SK-N-SH (cell line): ENCODE data around the gene SLC10A7. TPM values are rescaled to one million over a fixed set of nuclear protein-coding genes. Genes with fewer than 3 reads are reported as not detected.

ENCODE experiments used
- CTCF ChIA-PET: fragments of 300-600, 350-600 bp; formaldehyde crosslinking; extraction: SDS; loops from one replicate; lab custom pipeline; 2021; lab: Yijun Ruan, JAX
- POLR2A ChIA-PET: fragments of 350-600 bp; sonication (Branson Sonifier 250); formaldehyde crosslinking; extraction: SDS; loops from one replicate; lab custom pipeline; 2020; ENCODE audit warnings: antibody characterized with exemption, inconsistent platforms; lab: Yijun Ruan, JAX
- DNase-seq: peaks from one replicate; pipeline ENCODE4 v3.0.0; 2012
- H2AFZ ChIP-seq: fragments of 200-600 bp; sonication (generic); 2 replicates; pipeline ENCODE4 v1.8.1; 2016; ENCODE audit warnings: antibody characterized with exemption, mild to moderate bottlenecking, low read depth
- H3F3A ChIP-seq: fragments of 200-600 bp; sonication (generic); replicated peaks from 2 replicates; pipeline ENCODE3; 2016; ENCODE audit warnings: antibody characterized with exemption, mild to moderate bottlenecking; ENCODE audit not compliant: insufficient read depth
- H3K27ac ChIP-seq, 2 experiments: fragments of 200-500 bp in 1 of 2; fragments of 200-600 bp in 1 of 2; sonication (Bioruptor generic) in 1 of 2; sonication (generic), shearing (Covaris generic) in 1 of 2; 2 replicates each; pipeline versions ENCODE4 v1.5.1 to v1.6.1; 2014 to 2016; ENCODE audit warnings: low read depth in 2 of 2, inconsistent platforms in 1 of 2, low read length in 1 of 2, mild to moderate bottlenecking in 1 of 2, mixed read lengths in 1 of 2
- H3K27me3 ChIP-seq: fragments of 200-600 bp; sonication (generic), shearing (Covaris generic); 2 replicates; pipeline ENCODE4 v1.6.1; 2016; ENCODE audit warnings: mixed run types; ENCODE audit not compliant: insufficient read depth
- H3K36me3 ChIP-seq, 2 experiments: fragments of 200-500 bp in 1 of 2; fragments of 200-600 bp in 1 of 2; sonication (Bioruptor generic) in 1 of 2; sonication (generic) in 1 of 2; replicated peaks in 1 of 2; 2 replicates each; pipeline versions ENCODE3 to v1.5.1; 2014 to 2016; ENCODE audit warnings: low read length in 1 of 2, mild to moderate bottlenecking in 1 of 2; ENCODE audit not compliant: insufficient read depth in 2 of 2, control insufficient read depth in 1 of 2
- H3K4me1 ChIP-seq, 2 experiments: fragments of 200-500 bp in 1 of 2; fragments of 200-600 bp in 1 of 2; sonication (Bioruptor generic) in 1 of 2; sonication (generic), shearing (Covaris generic) in 1 of 2; 2 replicates each; pipeline versions ENCODE4 v1.5.1 to v1.6.1; 2014 to 2016; ENCODE audit warnings: low read depth in 1 of 2, low read length in 1 of 2, mixed run types in 1 of 2; ENCODE audit not compliant: insufficient read depth in 2 of 2, control insufficient read depth in 1 of 2
- H3K4me2 ChIP-seq: fragments of 200-600 bp; sonication (generic), shearing (Covaris generic); 2 replicates; pipeline ENCODE4 v1.6.1; 2017; ENCODE audit warnings: mixed run types
- H3K4me3 ChIP-seq, 2 experiments: fragments of 200-500 bp in 1 of 2; fragments of 200-600 bp in 1 of 2; sonication (Bioruptor generic) in 1 of 2; sonication (generic), shearing (Covaris generic) in 1 of 2; 2 replicates each; pipeline versions ENCODE4 v1.5.1 to v1.8.1; 2014 to 2016; ENCODE audit warnings: low read depth in 2 of 2, inconsistent platforms in 1 of 2, low read length in 1 of 2, mild to moderate bottlenecking in 1 of 2, mixed read lengths in 1 of 2, moderate library complexity in 1 of 2
- H3K79me2 ChIP-seq: fragments of 200-600 bp; sonication (generic); 2 replicates; pipeline ENCODE4 v1.8.1; 2017; ENCODE audit warnings: mild to moderate bottlenecking; ENCODE audit not compliant: insufficient read depth
- H3K9ac ChIP-seq: fragments of 200-600 bp; sonication (generic); 2 replicates; pipeline ENCODE4 v1.6.1; 2017; ENCODE audit warnings: mixed run types
- H3K9me2 ChIP-seq: fragments of 200-600 bp; sonication (generic); 2 replicates; pipeline ENCODE4 v1.6.1; 2017; ENCODE audit warnings: mixed run types
- H3K9me3 ChIP-seq: fragments of 200-600 bp; sonication (generic); 2 replicates; pipeline ENCODE4 v1.6.1; 2017; ENCODE audit warnings: mixed run types, mild to moderate bottlenecking, moderate library complexity
- H4K20me1 ChIP-seq: fragments of 200-600 bp; sonication (generic); 2 replicates; pipeline ENCODE4 v1.6.1; 2017; ENCODE audit warnings: mild to moderate bottlenecking, mixed run types; ENCODE audit not compliant: insufficient read depth
- CTCF ChIP-seq: fragments of 200-600 bp; sonication (generic); IDR thresholded peaks from 2 replicates; pipeline ENCODE4 v1.6.1; 2017; ENCODE audit warnings: antibody characterized with exemption, mild to moderate bottlenecking, moderate library complexity
- EP300 ChIP-seq, 2 experiments: IDR thresholded peaks; 2 replicates each; pipeline versions ENCODE4 v1.4.0 to v1.6.1; 2012; ENCODE audit warnings: borderline replicate concordance in 1 of 2, low read depth in 1 of 2, low read length in 1 of 2
- GATA2 ChIP-seq: sonication (generic); formaldehyde crosslinking; IDR thresholded peaks from 2 replicates; pipeline ENCODE4 v1.5.0; 2020; ENCODE audit warnings: mild to moderate bottlenecking, missing genetic modification reagents
- IRF3 ChIP-seq: fragments of 150-350 bp; IDR thresholded peaks from 2 replicates; pipeline ENCODE4 v1.6.1; 2016; ENCODE audit warnings: mild to moderate bottlenecking, low read depth, low read length
- JUND ChIP-seq: IDR thresholded peaks from 2 replicates; pipeline ENCODE4 v1.4.0; 2012
- MXI1 ChIP-seq: IDR thresholded peaks from 2 replicates; pipeline ENCODE4 v1.6.1; 2012; ENCODE audit warnings: mild to moderate bottlenecking, low read depth, low read length, improper control_type of control experiment
- NFIC ChIP-seq: IDR thresholded peaks from 2 replicates; pipeline ENCODE4 v1.4.0; 2012; ENCODE audit warnings: borderline replicate concordance
- REST ChIP-seq: IDR thresholded peaks from 2 replicates; pipeline ENCODE4 v1.6.1; 2012; ENCODE audit warnings: mild to moderate bottlenecking, low read depth, low read length, moderate library complexity
- RXRA ChIP-seq: IDR thresholded peaks from 2 replicates; pipeline ENCODE4 v1.4.0; 2012; ENCODE audit warnings: low read depth, mild to moderate bottlenecking, borderline replicate concordance
- SIN3A ChIP-seq: IDR thresholded peaks from 2 replicates; pipeline ENCODE4 v1.6.1; 2012; ENCODE audit warnings: low read depth, mild to moderate bottlenecking, low read length, moderate library complexity, borderline replicate concordance
- TAF1 ChIP-seq: IDR thresholded peaks from 2 replicates; pipeline ENCODE4 v1.6.1; 2012; ENCODE audit warnings: low read depth, mild to moderate bottlenecking, low read length, moderate library complexity, borderline replicate concordance
- TCF12 ChIP-seq: IDR thresholded peaks from 2 replicates; pipeline ENCODE4 v1.4.0; 2012
- USF1 ChIP-seq: IDR thresholded peaks from 2 replicates; pipeline ENCODE4 v1.4.0; 2012; ENCODE audit warnings: low read depth, borderline replicate concordance
- YY1 ChIP-seq: IDR thresholded peaks from 2 replicates; pipeline ENCODE4 v1.4.0; 2012; ENCODE audit warnings: low read depth, mild to moderate bottlenecking
- WGBS: methylation state at CpG from one replicate; pipeline ENCODE4 v1.1.6; 2017; ENCODE audit warnings: low lambda C conversion rate; 5-methylcytosine and 5-hydroxymethylcytosine counted together
- polyA plus RNA-seq, 3 experiments: library from polyadenylated mRNA; depleted of rRNA; stranded (reverse); fragments of >200 nt; gene quantifications; 2 replicates each; pipeline ENCODE4 v1.2.3, GENCODE V29; 2012

Gene SLC10A7
- polyA plus RNA-seq, 1 of the 3 experiments (the other 2 are of a cell fraction) = 3.3 TPM

GRCh38 chr4:146243141-146243882, 278.4 kb downstream of the SLC10A7 start:
- POLR2A ChIA-PET = no interaction called here

GRCh38 chr4:146238107-146238506, 283.6 kb downstream of the SLC10A7 start:
- no peaks in the 10 kb centered on the region for H4K20me1 ChIP-seq
- no peaks in the 10 kb centered on the region for H3K36me3 ChIP-seq
- no peak overlapping the region for H2AFZ ChIP-seq
- DNase-seq = no peak
- no peak overlapping the region for H3K4me2 ChIP-seq
- no peaks in the 10 kb centered on the region for H3K9me3 ChIP-seq
- H3K4me3 ChIP-seq = no peak overlapping the region
- peaks cover 23% of the 10 kb centered on the region for H3F3A ChIP-seq
- no peak overlapping the region for H3K9ac ChIP-seq
- H3K27me3 ChIP-seq = no peaks in the 10 kb centered on the region
- WGBS = 100% methylated on average over 3 of the region's 3 CpGs
- H3K27ac ChIP-seq = peak overlapping the region in 1 of 2 experiments; percentile 82; a peak in 2 of 4 replicates
- no peaks in the 10 kb centered on the region for H3K9me2 ChIP-seq
- ChIA-PET POLR2A (interaction anchor here (1.2 kb wide), 1 partner anchor 299 kb away, joined by 4 read pairs; the partner anchor contains the start of gene ZNF827), CTCF (interaction anchor here (1.0 to 1.7 kb wide), 5 partner anchors 74 to 859 kb away, joined by 3 to 6 read pairs (median 6); no protein-coding TSS in a partner anchor)
- peaks cover 15 to 25% of the 10 kb centered on the region in 2 experiments for H3K4me1 ChIP-seq
- H3K79me2 ChIP-seq = no peaks in the 10 kb centered on the region
- TF ChIP-seq YY1 (no peak), JUND (no peak), REST (no peak), NFIC (no peak), EP300 (IDR thresholded peaks at IDR 0.05; ENCODE audit: borderline replicate concordance in 1 of 2, low read depth in 1 of 2, low read length in 1 of 2) (no peak), TAF1 (no peak), TCF12 (no peak), RXRA (no peak), SIN3A (no peak), IRF3 (no peak)
- TF ChIP-seq, all 33 proteins: peak for 0

More at GRCh38 chr4:146243141-146243882, 278.4 kb downstream of the SLC10A7 start:
- DNase-seq = no peak
- Histone ChIP-seq H4K20me1 (no peaks in the 10 kb centered on the region), H3F3A (peaks cover 23% of the 10 kb centered on the region), H3K4me2 (no peak overlapping the region), H3K36me3 (no peaks in the 10 kb centered on the region), H3K4me1 (peaks cover 15 to 19% of the 10 kb centered on the region in 2 experiments; a peak in 3 of 4 replicates), H2AFZ (no peak overlapping the region), H3K27me3 (no peaks in the 10 kb centered on the region), H3K9me3 (no peaks in the 10 kb centered on the region)
- WGBS = 94% methylated on average over 16 of the region's 24 CpGs
- TF ChIP-seq CTCF (peak; percentile 57), MXI1 (no peak), GATA2 (CRISPR knock-in tag) (no peak), USF1 (no peak)
- TF ChIP-seq, all 33 proteins: peak for 1
- H3K9ac ChIP-seq = no peak overlapping the region
- 0 out of 4 replicates have a peak overlapping the region, but pooled peaks of 1 of the 2 experiments have one; percentile 93 for H3K27ac ChIP-seq
- CTCF ChIA-PET = interaction anchor here (1.2 to 1.3 kb wide), 3 partner anchors 11 to 853 kb away, joined by 3 to 5 read pairs (median 3); no protein-coding TSS in a partner anchor
- H3K79me2 ChIP-seq = no peaks in the 10 kb centered on the region
- no peak overlapping the region for H3K4me3 ChIP-seq
- H3K9me2 ChIP-seq = no peaks in the 10 kb centered on the region
